Posterior cingulate gyrus (tissue), 11 donors: ENCODE data around the gene ITPR2.
"Not testable (repeated sequence)": the region's sequence is repeated elsewhere in the genome, so short reads cannot be mapped to it uniquely, and the experiment has no call there.

Source experiments
- DNase-seq, 10 donors: peaks; one replicate each; pipeline versions ENCODE4 v3.0.0 to v3.0.0-alpha.2; 2020 to 2021; ENCODE audit warnings: mixed read lengths in 3 of 10
- intact Hi-C: fragments of 100-400 bp; cut with DNase I; formaldehyde crosslinking; loops from one replicate; pipeline ENCODE4 v1.15.1; 2023

ITPR2 gene

DNA sequence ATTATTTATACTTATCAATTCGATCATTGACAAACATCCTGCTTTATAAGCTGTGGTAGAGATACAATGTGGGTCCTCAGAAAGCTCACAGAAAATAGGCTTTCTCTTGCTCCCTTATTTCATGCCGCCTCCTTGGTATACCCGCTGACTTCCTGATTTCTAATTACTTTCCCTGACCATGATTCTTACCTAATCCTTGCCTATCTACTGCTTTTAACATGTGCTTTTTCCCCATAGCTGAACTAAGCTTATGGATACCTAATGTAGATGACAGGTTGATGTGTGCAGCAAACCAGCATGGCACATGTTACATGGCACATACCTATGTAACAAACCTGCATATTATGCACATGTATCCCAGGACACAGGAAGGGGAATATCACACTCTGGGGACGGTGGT lies 65.1 kb downstream of the ITPR2 start:
- intact Hi-C loops: no loop called here
- no peak for DNase-seq

DNA sequence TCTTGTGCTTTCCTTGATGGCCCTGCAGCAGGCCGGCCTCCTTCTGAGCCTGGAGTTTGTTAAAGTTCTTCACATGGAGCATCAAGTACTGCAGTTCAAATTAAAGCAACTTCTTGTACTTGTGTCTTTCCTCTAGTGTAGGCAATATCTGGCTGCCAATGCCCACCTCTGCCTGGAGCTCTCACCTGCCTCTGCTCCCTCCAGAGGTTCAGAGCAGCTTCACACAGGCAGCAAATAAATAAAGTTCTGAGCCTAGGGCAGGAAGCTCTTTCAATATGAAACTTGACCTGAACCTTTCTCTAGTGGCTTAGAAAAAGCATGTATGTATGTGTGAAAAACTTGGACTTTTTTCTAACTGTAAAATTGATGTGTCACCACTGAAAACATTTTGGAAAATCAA lies 65.9 kb downstream of the ITPR2 start:
- DNase-seq: no peak
- intact Hi-C loops: no loop called here

DNA sequence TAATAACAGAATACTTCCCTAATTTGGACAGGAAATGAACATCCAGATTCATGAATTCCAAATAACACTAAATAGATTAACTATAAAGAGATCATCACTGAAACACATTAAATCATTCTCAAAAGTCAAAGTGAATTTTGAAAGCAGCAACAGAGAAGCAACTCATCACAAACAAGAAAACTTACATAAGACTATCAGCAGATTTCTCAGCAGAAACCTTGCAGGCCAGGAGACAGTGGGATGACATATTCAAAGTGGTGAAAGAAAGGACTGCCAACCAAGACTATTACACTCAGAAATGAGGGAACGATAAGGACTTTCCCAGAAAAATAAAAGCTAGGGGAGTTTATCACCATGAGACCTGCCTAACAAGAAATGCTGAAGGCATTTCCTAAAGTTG lies 70.8 kb downstream of the ITPR2 start:
- intact Hi-C loops: no loop called here
- no peak for DNase-seq

DNA sequence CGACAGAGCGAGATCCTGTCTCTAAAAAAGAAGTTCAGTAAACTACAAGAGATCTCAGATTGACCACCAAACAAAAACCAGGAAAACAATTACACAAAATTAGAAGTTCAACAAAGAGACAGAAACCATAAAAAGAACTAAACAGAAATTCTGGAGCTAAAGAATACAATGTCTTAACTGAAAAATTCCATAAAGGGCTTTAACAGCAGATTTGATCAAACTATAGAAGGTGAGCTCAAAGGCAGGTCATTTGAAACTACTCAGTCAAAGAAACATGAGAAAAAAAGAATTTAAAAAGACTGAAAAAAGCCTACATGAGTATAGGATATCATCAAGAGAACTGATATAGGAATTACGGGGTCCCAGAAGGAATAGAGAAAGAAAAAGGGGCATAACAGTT lies 71.2 kb downstream of the ITPR2 start:
- no peak for DNase-seq
- intact Hi-C loops: no loop called here

DNA sequence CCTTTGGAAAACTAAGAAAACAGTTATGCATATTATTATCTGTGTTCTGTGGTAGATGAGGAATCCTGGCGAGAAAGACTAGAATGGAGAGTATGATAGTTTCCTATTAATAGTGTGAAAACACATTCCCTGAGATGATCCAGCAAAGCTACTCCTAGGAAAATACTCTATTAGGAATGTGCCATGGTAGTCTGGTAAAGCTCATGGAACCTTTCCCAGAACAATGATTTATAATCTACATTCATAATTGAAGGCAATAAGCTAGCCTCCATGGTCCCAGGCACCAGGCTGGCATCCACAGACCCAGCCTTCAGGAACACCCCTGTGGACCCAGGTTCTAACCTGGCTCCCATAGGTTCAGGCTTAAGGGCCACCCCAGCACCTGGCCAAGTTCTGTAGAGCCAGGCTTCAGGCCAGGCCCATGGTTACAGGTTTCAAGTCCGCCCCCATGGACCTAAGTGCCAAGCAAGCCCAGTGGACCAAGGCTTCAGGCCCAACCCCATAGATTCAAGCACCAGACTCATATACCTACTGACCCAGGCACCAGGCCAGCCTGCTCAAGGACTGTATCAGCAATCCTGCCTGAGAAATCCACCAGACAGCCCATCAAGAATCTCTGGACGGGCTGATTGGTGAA lies 72.2 kb downstream of the ITPR2 start:
- no peak for DNase-seq
- intact Hi-C loops: no loop called here

DNA sequence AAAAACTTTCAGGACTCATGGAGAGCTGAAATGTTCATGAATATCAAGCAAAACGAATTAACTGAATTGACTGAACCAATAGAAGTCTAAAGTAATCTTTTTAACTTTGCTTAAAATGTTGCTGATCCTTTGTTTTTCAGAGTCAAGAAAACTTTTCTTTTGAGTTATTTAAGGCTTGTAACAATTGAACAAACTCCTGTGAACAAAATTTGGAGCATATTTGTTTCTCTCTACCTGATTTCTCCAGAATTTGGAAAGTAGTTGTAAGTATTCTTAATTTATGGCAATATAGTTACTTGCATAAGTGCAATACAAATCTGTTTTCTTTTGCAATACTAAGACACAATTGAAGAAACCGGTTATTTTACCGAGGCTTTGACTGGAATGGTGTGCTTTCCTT lies 77.6 kb downstream of the ITPR2 start:
- intact Hi-C loops, DNase-seq: not testable (repeated sequence)

DNA sequence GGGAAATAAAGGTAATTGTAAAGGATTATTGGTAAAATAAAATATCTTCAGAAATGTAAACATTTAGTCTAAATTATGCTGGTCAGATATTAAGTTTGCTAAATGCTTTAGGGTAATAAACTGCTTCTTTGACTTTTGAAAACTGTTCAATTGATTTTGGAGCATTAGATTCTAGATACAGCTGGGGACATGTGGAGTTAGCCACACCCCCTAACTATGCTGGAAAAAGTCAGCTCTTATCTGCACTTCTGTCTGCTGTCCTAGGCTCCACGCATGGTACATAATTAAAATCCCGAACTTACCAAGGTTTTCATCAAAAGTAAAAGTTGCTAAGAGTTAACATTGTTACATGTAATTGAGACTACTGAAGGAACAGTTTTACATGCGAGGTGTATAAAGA lies 78.8 kb downstream of the ITPR2 start:
- intact Hi-C loops: no loop called here
- no peak for DNase-seq

DNA sequence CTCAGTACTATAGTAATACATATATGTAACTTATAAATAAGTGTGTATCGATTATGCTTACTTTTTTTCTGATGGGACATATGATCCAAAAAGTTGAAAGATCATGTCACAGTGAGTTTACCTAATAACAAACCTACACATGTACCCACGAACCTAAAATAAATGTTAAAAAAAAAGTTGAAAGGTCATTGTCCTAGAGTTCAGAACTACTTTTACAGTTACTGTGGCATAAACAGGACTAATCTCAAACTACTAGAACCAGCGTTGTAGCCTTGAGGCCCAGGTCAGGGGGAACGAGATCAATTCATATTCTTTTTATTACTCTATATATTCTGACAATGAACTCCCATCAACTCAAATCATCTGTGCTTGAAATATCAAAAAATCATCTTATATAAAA lies 81.8 kb downstream of the ITPR2 start:
- intact Hi-C loops: no loop called here
- no peak for DNase-seq

DNA sequence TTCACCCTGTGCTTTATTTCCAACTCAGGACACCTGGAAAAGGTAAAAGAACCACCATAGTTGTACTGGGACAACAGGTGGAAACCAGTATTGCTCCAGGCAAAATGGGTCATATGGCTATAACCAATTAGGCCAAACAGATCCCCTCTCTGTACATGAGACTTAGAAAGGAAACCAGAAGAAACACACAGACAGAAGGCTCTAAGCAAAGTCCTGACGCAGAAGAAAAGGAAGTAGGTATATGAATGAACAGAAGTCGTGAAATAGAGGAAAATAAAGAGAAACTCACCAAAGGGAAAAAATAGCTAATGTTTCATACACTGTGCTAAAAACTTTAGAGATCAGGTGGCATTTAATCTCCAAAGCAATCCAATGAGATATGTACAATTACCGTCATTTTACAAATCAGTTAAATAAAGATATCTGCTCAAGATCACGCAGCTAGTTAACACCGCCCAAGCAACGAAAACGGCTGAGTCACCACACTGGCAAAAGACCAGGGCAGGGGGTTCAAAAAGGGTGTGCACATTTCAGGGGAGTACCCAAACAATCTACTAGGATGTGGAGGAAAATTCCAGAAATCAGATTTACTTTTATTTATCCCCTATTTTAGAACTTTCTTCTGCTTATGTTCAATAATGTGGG lies 82.3 kb downstream of the ITPR2 start:
- intact Hi-C loops: no loop called here
- no peak for DNase-seq

DNA sequence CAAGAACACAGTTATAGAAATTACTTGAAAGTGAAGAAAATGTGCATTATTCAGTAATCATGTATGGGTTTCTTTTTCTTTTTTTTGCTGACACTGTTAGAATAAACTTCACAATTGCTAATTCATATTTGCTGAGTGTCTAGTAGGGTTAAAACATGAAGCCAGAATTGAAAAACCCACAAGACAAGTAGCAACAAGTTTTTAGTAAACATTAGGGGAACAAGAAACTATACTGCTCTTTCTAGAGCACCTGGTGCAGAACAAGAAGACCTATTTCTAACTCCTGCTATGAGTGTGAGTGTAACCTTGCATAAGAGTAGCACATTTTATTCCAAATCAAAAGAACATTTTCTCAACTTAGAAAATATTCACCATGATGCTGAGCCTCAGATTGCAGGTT lies 83.2 kb downstream of the ITPR2 start:
- DNase-seq: no peak
- intact Hi-C loops: no loop called here

DNA sequence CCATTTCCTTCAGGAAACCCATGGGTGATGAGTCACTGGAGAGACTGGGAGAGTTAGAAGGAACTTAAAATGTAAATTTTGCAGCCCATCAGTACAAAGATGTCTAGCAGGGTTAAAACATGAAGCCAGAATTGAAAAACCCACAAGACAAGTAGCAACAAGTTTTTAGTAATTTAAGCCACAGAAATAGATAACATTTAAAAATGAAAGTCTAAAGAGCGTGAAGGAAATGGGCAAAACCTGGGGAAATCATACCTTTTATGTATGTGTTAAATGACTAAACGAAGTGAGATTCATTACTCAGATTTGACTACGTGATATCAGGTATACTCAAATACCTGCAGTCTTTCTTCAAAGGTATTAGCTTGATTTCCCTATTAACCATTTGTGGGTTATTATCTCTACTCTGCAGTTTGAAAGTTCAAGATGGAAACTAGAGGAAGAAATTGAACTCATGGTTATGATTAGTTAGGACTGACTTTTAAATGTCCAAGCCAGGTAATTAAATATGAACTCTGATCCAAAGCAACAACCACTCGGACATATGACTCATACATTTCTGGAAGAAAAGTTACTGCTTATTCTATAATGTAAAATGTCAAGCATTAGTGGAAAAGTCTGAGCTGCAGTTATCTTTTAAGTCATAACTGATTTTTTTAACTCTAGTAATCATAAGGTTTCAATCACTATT lies 84.1 kb downstream of the ITPR2 start:
- intact Hi-C loops: no loop called here
- DNase-seq: no peak

DNA sequence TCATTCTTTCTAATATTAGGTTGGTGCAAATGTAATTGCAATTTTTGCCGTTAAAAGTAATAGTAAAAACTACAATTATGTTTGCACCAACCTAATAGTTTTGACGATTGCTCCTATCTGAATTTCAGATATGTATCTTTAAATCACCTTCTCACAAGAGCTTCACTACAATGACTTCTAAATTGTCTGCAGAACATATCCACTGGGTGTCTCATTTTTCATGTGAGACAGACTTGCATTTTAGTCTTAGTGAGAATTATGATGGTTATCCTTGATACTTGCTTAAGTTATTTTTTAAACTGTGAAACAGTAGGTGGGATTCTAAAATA lies 84.6 kb downstream of the ITPR2 start:
- DNase-seq: no peak
- intact Hi-C loops: no loop called here

DNA sequence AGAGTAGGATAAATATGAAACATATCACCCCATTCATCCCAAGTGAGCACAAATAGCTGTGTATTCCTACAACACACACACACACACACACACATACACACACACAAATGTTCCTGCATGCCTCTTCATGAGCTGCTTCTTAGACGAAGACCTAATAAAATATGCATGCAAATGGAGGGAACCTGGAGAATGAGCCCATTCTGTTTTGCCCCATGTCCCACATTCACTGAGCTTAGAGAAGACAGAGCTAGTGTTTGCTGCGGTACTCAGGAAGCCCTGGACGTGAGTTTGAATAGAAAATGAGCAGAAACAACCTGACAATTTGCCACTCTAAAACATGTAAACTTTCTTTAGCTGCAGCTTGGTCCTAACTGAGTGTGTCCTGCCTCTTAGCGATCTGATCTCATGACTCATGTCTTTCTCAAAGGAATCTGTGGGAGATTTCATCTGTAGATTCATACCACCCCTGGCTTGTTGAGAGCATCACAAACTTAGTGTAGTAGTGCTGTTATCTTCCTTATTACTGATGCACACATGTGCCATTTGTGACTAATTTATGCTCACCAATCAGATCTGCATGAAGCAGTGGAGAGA lies 86.8 kb downstream of the ITPR2 start:
- intact Hi-C loops: no loop called here

DNA sequence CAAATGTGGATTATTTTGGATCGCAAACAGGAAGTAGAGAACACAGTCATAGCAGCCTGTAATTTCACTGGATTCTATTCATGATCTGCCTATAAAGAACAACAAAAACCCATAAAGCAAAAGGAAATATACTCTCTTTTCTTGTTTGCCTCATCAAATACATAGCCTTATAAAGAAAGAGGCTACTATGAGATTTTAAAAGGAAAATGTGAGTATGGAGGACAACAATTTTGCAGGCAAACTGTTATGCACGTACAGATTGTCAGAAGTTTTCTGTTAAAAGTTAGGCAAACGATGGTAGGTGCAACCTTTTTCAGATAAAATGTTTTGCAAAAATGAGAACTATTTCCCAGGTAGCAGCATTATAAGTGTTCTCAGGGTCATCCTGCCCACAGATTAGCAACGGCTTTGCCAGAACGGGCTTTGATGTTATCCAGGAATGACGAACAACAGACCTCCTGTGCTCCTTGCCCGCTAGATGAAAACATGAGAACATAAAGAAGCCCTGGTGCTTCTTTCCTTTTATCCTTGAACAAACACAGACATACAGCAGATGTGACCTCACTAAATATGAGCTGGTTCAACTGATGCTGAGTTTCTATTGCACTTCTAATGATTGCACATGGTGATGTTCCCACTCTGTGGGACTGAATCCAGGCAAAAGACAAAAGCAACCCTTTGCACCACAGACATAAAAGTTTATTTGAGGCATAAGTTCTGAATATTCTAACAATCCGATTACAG lies 88.1 kb downstream of the ITPR2 start:
- intact Hi-C loops: no loop called here
- DNase-seq: no peak

More for the DNA sequence above, 86.8 kb downstream of the ITPR2 start:
- DNase-seq: no peak

DNA sequence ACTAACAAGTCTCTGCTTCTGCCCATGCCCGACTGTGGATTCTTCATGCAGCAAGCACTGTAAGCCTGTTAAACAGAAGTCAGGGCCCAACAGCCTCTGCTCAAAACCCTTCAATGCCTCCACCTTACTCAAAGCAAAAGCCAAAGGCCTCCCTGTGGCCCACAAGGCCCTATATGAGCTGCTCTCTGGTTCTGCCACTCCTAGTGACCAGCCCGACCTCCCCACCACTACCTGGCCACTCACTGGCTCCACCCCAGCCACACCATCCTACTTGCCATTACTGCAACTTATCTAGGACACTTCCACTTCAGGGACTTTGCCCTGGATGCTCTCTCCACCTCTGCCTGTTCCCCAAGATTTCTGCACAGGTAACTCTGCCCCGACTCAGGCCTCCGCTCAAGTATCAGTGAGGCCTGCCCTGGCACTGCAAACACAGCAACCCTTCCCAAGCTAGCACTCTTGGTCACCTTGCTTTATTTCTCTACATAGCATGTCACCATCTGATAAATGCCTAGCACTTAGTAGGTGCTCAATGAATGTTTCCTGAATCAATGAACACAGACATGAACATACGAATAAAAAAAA lies 88.9 kb downstream of the ITPR2 start:
- no peak for DNase-seq
- intact Hi-C loops: no loop called here

DNA sequence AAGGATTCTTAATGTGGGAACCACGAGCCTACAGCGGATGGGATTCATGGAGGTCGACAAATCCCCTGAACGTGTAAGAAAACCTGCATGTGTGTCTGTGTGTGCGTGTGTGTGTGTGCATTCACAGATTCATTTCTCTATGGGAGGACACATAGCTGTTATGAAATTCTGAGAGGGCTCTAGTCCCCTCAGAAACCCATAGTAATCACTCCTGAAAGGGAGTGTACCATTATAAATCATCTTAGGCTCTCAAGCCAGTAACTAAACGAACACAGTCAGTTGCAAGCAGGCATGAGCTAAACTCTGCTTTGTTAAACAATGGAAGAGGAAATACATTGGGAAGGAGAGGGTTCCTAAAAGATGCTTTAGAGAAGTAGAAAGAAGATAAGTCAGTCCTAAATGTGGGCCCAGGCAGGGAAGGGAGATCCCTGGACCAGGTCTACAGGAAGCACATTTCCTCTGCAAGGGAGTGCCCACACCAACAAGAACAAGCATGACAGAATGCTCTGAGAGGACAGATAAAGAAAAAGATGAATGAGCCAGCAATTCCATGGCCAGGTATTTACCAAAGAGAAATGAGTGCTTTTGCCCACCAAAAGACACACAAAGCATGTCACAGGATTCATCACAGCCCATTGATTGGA lies 91.3 kb downstream of the ITPR2 start:
- no peak for DNase-seq
- intact Hi-C loops: no loop called here

DNA sequence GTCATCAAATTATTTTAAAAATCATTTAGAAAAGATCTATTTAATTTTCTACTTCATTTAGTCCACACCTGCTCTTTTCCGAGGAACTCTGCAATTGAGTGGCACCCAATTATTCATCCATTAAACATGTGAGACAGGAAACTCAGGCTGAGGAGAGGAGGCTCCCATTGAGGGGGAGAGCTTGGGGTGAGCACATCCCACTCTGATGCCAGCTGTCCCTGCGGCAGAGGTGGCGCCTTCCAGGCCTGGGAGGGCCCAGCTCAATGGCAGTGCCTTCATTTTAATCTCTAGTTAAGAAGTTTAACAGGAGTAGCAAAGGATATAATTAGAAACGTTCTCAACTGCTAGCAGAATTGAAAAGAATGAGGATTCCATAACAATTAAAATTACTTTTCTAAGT lies 92.0 kb downstream of the ITPR2 start:
- no peak for DNase-seq
- intact Hi-C loops: no loop called here

DNA sequence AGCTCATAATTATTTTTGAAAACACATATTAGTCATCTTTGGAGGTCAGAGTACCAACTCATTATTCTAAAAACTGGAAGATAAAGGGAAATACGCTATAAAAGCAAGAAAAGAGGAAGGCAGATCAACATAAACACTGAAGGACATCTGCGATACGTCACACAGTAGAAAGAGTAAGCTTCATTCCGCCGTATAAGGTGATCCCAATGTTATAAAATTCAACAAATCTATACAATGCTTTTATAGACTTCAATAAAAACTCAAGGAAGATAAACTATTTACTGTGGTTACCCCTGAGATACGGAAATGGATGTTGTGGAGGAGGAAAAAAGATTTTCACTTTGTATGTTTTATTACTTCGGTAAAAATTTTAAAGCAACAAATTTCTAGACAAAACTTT lies 92.6 kb downstream of the ITPR2 start:
- DNase-seq: no peak
- intact Hi-C loops: no loop called here

DNA sequence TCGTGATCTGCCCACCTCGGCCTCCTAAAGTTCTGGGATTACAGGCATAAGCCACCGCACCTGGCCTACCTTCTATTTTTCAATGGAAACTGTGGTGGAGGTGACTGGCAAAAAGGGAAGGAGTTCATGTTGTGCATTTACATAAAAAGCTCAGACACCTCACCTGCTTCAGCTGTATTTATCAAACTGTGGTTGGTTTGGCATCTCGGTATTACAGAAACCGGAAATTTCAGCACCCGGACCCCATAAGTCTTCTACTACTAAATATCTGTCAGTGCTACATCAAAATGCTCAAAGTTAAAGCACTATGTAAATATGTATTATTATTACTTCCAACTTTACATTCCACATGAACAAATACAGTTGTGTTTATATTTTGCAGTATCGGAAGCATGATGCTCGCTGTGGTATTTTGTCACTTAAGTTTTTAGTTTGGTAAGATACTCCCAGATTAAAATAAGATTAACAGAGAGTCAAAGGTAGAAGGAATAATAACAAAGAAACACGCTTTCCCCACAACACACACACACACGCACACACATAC lies 95.4 kb downstream of the ITPR2 start:
- no peak for DNase-seq
- intact Hi-C loops: no loop called here
